ENCODE results near the gene NCR3LG1.

Gene NCR3LG1

GRCh38 chr11:17371614-17372013, 20.0 kb downstream of the NCR3LG1 start:
- DNase-seq = no peak

GRCh38 chr11:17375547-17375946, 23.9 kb downstream of the NCR3LG1 start:
- no peak for DNase-seq

GRCh38 chr11:17376493-17376892, 24.9 kb downstream of the NCR3LG1 start:
- no peak for DNase-seq

- no peak for DNase-seq
Observed at GRCh38 chr11:17378655-17379054, 27.1 kb downstream of the NCR3LG1 start.

GRCh38 chr11:17379383-17380180, 28.0 kb downstream of the NCR3LG1 start:
- DNase-seq = no peak

- no peak for DNase-seq
Observed at GRCh38 chr11:17381156-17381555, 29.6 kb downstream of the NCR3LG1 start.

- no peak for DNase-seq
Observed at GRCh38 chr11:17382046-17382728, 30.6 kb downstream of the NCR3LG1 start.

- DNase-seq = no peak
Observed at GRCh38 chr11:17383461-17383860, 31.9 kb downstream of the NCR3LG1 start.

- peak; percentile 77 for DNase-seq
Observed at GRCh38 chr11:17384002-17384511, 32.5 kb downstream of the NCR3LG1 start.

- no peak for DNase-seq
Observed at GRCh38 chr11:17385492-17385891, 33.9 kb downstream of the NCR3LG1 start.

- DNase-seq = no peak
Observed at GRCh38 chr11:17385926-17386325, 34.3 kb downstream of the NCR3LG1 start.

- peak; percentile 24 for DNase-seq
Observed at GRCh38 chr11:17386331-17387084, 34.9 kb downstream of the NCR3LG1 start.

- DNase-seq = no peak
Observed at GRCh38 chr11:17387254-17387653, 35.7 kb downstream of the NCR3LG1 start.

GRCh38 chr11:17387811-17388210, 36.2 kb downstream of the NCR3LG1 start:
- DNase-seq = no peak

GRCh38 chr11:17388609-17389210, 37.1 kb downstream of the NCR3LG1 start, which contains the start of gene KCNJ11:
KCNJ11 (minus strand) TSS chr11:17388659; CDS start chr11:17388091, 568 bp downstream.
- no peak for DNase-seq

- peak; percentile 81 for DNase-seq
Observed at GRCh38 chr11:17389211-17389956, 37.8 kb downstream of the NCR3LG1 start.

- peak; percentile 10 for DNase-seq
Observed at GRCh38 chr11:17389957-17390649, 38.5 kb downstream of the NCR3LG1 start.

GRCh38 chr11:17391493-17392355, 40.1 kb downstream of the NCR3LG1 start:
- no peak for DNase-seq

GRCh38 chr11:17392872-17393271, 41.3 kb downstream of the NCR3LG1 start:
- DNase-seq = no peak

GRCh38 chr11:17393472-17393871, 41.9 kb downstream of the NCR3LG1 start:
- no peak for DNase-seq
